Erythroblast (primary cell): ENCODE results near the gene SPON1.

Experiments used
- GATA1 ChIP-seq: IDR thresholded peaks from 2 replicates; pipeline ENCODE4 v1.6.1; 2011; ENCODE audit warnings: low read depth, mild to moderate bottlenecking, control low read depth, low read length, moderate library complexity
- POLR2A ChIP-seq: IDR thresholded peaks from 2 replicates; pipeline ENCODE4 v1.6.1; 2011; ENCODE audit warnings: mild to moderate bottlenecking, low read length

- TF ChIP-seq POLR2A (no peak), GATA1 (no peak)
These were observed 343 bp upstream of the SPON1 start for GRCh38 chr11:13962198-13962561.
